OCI-LY1 (cell line): ENCODE measurements around the gene ABCC11.

ENCODE experiments used
- CTCF ChIP-seq: fragments of 200-600 bp; sonication (generic), shearing (Covaris generic); IDR thresholded peaks from 2 replicates; pipeline ENCODE4 v1.5.1; 2017; ENCODE audit warnings: mild to moderate bottlenecking, antibody characterized with exemption, low read length, moderate library complexity, mixed read lengths
- EZH2 ChIP-seq: fragments of 200-600 bp; sonication (generic), shearing (Covaris generic); IDR thresholded peaks from 2 replicates; pipeline ENCODE4 v1.8.0; 2017; ENCODE audit warnings: borderline replicate concordance, mixed run types, mild to moderate bottlenecking, antibody characterized with exemption, low read length, moderate library complexity, mixed read lengths

GRCh38 chr16:48182979-48183537 lies 64.3 kb downstream of the ABCC11 start:
- no peak for TF ChIP-seq CTCF
- no peak for TF ChIP-seq EZH2
